ENCODE results near the gene PRRT4. TPM values are rescaled to one million over a fixed set of nuclear protein-coding genes. Genes with fewer than 3 reads are reported as not detected.

PRRT4 gene
- total RNA-seq, 1 experiment from 2014 or later = not detected

DNA sequence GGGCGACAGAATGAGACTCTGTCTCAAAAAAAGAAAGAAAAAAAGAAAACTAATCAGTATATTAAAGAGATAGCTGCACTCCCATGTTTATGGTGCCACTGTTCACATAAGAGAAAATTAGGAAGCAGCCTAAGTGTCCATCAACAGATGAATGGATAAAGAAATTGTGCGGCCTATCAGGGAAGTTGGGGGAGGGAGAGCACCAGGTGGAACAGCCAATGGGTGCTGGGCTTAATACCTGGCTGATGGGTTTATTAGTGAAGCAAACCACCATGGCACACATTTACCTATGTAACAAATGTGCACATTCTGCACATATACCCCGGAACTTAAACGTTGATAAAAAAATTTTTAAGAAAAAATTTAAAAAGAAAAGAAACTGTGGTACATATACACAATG is 9.0 kb upstream of the PRRT4 start:
- Mint-ChIP-seq H3K27ac (ENCODE audit: low read depth, unreplicated experiment) (no peak overlapping the region), H3K36me3 (ENCODE audit: insufficient read depth, unreplicated experiment) (no peaks in the 10 kb centered on the region), H3K4me1 (ENCODE audit: insufficient read depth, unreplicated experiment) (peaks cover 6% of the 10 kb centered on the region), H3K27me3 (ENCODE audit: insufficient read depth, unreplicated experiment) (peaks cover 3% of the 10 kb centered on the region), H3K4me3 (ENCODE audit: unreplicated experiment) (no peak overlapping the region), H3K9me3 (ENCODE audit: unreplicated experiment) (no peaks in the 10 kb centered on the region)
- intact Hi-C loops (cut with micrococcal nuclease) = no loop called here
- ChIA-PET CTCF (interaction anchor here (0.8 to 1.5 kb wide), 2 partner anchors 16 to 26 kb away, joined by 4 read pairs; no protein-coding TSS in a partner anchor), POLR2A (no interaction called here)
- DNase-seq (ENCODE audit: unreplicated experiment) = no peak
- TF ChIP-seq, protein P1, sequence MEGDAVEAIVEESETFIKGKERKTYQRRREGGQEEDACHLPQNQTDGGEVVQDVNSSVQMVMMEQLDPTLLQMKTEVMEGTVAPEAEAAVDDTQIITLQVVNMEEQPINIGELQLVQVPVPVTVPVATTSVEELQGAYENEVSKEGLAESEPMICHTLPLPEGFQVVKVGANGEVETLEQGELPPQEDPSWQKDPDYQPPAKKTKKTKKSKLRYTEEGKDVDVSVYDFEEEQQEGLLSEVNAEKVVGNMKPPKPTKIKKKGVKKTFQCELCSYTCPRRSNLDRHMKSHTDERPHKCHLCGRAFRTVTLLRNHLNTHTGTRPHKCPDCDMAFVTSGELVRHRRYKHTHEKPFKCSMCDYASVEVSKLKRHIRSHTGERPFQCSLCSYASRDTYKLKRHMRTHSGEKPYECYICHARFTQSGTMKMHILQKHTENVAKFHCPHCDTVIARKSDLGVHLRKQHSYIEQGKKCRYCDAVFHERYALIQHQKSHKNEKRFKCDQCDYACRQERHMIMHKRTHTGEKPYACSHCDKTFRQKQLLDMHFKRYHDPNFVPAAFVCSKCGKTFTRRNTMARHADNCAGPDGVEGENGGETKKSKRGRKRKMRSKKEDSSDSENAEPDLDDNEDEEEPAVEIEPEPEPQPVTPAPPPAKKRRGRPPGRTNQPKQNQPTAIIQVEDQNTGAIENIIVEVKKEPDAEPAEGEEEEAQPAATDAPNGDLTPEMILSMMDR (IDR thresholded peaks at IDR 0.05; ENCODE audit: unreplicated experiment) = no peak
- no TSS peak for BruUV-seq (replicated peaks)

DNA sequence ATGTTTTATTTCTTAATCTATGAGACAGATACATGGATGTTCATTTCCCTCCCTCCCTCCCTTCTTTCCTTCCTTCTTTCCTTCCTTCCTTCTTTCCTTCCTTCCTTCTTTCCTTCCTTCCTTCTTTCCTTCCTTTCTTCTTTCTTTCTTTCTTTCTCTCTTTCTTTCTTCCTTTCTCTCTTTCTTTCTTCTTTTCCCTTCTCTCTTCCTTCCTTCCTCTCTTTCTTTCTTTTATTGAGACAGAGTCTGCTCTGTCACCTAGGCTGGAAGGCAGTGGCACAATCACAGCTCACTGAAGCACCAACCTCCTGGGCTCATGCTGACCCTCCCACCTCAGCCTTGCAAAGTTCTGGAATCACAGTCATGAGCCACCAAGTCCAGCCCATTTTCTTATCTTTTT is 5.5 kb upstream of the PRRT4 start:
- CTCF ChIA-PET = interaction anchor here (0.5 to 2.4 kb wide), 7 partner anchors 14 to 500 kb away, joined by 3 to 14 read pairs (median 5); no protein-coding TSS in a partner anchor
- BruUV-seq (replicated peaks) = no TSS peak
- POLR2A ChIA-PET = interaction anchor here (0.6 kb wide), 1 partner anchor 23 kb away, joined by 3 read pairs; the partner anchor contains the start of gene RBM28
- no peak for DNase-seq (ENCODE audit: unreplicated experiment)
- Mint-ChIP-seq H3K36me3 (ENCODE audit: insufficient read depth, unreplicated experiment) (no peaks in the 10 kb centered on the region), H3K27me3 (ENCODE audit: insufficient read depth, unreplicated experiment) (peaks cover 10% of the 10 kb centered on the region), H3K27ac (ENCODE audit: low read depth, unreplicated experiment) (no peak overlapping the region), H3K9me3 (ENCODE audit: unreplicated experiment) (no peaks in the 10 kb centered on the region), H3K4me3 (ENCODE audit: unreplicated experiment) (no peak overlapping the region), H3K4me1 (ENCODE audit: insufficient read depth, unreplicated experiment) (peaks cover 6% of the 10 kb centered on the region)
- TF ChIP-seq, protein P1 (IDR thresholded peaks at IDR 0.05; ENCODE audit: unreplicated experiment) = no peak
- intact Hi-C loops (cut with micrococcal nuclease) = no loop called here

DNA sequence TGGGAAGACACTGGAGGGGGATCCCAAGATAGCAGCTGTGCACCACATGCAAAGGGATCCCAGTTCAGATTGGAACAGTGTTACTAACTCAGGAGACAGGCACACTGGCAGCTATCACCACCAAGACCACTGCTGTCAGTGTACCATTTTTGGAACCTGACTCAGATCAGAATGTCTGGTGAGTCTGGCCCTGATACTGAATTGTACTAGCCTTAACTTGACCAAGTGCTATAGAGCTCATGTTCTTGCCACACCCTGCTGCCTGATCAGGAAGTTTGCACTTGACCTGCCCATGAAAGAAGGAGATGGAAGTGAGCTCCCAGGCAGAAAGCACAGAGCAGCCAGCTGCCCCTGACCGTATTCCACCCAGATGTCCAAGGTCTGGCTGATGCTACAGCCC is 4.8 kb upstream of the PRRT4 start:
- no peaks in the 10 kb centered on the region for H3K36me3 Mint-ChIP-seq (ENCODE audit: insufficient read depth, unreplicated experiment)
- intact Hi-C loops (cut with micrococcal nuclease) = no loop called here
- no peak overlapping the region for H3K27ac Mint-ChIP-seq (ENCODE audit: low read depth, unreplicated experiment)
- no peaks in the 10 kb centered on the region for H3K9me3 Mint-ChIP-seq (ENCODE audit: unreplicated experiment)
- ChIA-PET POLR2A (interaction anchor here (0.6 to 1.2 kb wide), 3 partner anchors 15 to 96 kb away, joined by 3 to 4 read pairs (median 3); partner anchors contain the start of gene RBM28), CTCF (interaction anchor here (0.5 to 2.0 kb wide), 8 partner anchors 15 to 501 kb away, joined by 3 to 7 read pairs (median 4); no protein-coding TSS in a partner anchor)
- no TSS peak for BruUV-seq (replicated peaks)
- TF ChIP-seq, protein P1 (IDR thresholded peaks at IDR 0.05; ENCODE audit: unreplicated experiment) = no peak
- peaks cover 6% of the 10 kb centered on the region for H3K4me1 Mint-ChIP-seq (ENCODE audit: insufficient read depth, unreplicated experiment)
- DNase-seq (ENCODE audit: unreplicated experiment) = no peak
- H3K4me3 Mint-ChIP-seq (ENCODE audit: unreplicated experiment) = no peak overlapping the region
- peaks cover 11% of the 10 kb centered on the region for H3K27me3 Mint-ChIP-seq (ENCODE audit: insufficient read depth, unreplicated experiment)

DNA sequence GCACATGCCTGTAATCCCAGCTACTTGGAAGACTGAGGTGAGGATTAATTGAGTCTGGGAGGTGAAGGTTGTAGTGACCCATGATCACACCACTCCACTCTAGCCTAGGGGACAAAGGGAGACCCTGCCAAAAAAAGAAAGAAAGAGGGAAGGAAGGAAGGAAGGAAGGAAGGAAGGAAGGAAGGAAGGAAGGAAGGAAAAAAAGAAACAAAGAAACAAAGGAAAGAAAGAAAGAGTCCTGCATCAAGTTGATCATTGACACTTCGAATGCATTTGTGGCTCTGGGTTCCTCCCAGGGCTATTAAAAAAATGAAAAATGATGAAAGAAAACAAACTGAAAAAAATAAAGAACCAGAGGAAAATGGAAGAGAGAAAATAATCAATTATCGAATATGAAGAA is 3.9 kb upstream of the PRRT4 start:
- intact Hi-C loops (cut with micrococcal nuclease) = no loop called here

More for the DNA sequence above, 3.9 kb upstream of the PRRT4 start:
- peaks cover 13% of the 10 kb centered on the region for H3K4me1 Mint-ChIP-seq (ENCODE audit: insufficient read depth, unreplicated experiment)
- POLR2A ChIA-PET = interaction anchor here (1.2 kb wide), 1 partner anchor 16 kb away, joined by 4 read pairs; no protein-coding TSS in a partner anchor
- BruUV-seq (replicated peaks) = no TSS peak
- CTCF ChIA-PET = interaction anchor here (1.3 to 2.0 kb wide), 2 partner anchors 18 to 21 kb away, joined by 5 to 6 read pairs; no protein-coding TSS in a partner anchor
- no peak overlapping the region for H3K27ac Mint-ChIP-seq (ENCODE audit: low read depth, unreplicated experiment)
- no peaks in the 10 kb centered on the region for H3K36me3 Mint-ChIP-seq (ENCODE audit: insufficient read depth, unreplicated experiment)
- H3K4me3 Mint-ChIP-seq (ENCODE audit: unreplicated experiment) = no peak overlapping the region
- TF ChIP-seq, protein P1 (IDR thresholded peaks at IDR 0.05; ENCODE audit: unreplicated experiment) = no peak
- no peak for DNase-seq (ENCODE audit: unreplicated experiment)
- H3K9me3 Mint-ChIP-seq (ENCODE audit: unreplicated experiment) = no peaks in the 10 kb centered on the region
- H3K27me3 Mint-ChIP-seq (ENCODE audit: insufficient read depth, unreplicated experiment) = peaks cover 20% of the 10 kb centered on the region
